ENCODE measurements around the gene TMEM40.

DNA sequence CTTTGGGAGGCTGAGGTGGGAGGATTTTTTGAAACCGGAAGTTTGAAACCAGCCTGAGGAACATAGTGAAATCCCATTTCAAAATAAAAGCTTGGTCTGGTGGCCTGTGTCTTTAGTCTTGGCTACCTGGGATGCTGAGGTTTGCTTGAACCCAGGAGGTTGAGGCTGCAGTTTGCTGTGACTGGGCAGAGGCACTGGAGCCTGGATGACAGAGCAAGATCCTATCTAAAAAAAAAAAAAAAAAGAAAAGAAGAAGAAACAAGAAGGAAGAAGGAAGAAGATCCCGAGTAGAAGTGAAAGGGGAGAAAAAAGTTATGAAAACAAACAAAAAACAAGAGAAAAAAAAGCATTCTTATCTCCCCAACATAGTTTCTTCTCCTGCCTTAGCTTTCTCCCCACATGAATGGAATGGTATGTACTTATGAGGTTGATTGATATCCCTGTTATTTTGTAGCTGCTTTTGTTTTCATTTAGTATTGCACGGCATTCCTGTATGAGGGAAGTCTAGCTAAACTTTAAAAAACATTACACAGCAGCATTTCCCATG lies 42.4 kb downstream of the TMEM40 start:
- no peak for TF ChIP-seq POLR2AphosphoS5 (IDR thresholded peaks at IDR 0.05; ENCODE audit: low read depth, low read length)
- no peak for TF ChIP-seq RFX5 (IDR thresholded peaks at IDR 0.05; ENCODE audit: low read length)
- TF ChIP-seq NRF1 (IDR thresholded peaks at IDR 0.05; ENCODE audit: low read depth, low read length), result no peak
- TF ChIP-seq TAF1 (IDR thresholded peaks at IDR 0.05; ENCODE audit: borderline replicate concordance, low read depth, low read length), result no peak
- no peak for TF ChIP-seq CTCF (IDR thresholded peaks at IDR 0.05)
- TF ChIP-seq, protein P1, sequence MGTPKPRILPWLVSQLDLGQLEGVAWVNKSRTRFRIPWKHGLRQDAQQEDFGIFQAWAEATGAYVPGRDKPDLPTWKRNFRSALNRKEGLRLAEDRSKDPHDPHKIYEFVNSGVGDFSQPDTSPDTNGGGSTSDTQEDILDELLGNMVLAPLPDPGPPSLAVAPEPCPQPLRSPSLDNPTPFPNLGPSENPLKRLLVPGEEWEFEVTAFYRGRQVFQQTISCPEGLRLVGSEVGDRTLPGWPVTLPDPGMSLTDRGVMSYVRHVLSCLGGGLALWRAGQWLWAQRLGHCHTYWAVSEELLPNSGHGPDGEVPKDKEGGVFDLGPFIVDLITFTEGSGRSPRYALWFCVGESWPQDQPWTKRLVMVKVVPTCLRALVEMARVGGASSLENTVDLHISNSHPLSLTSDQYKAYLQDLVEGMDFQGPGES (IDR thresholded peaks at IDR 0.05; ENCODE audit: low read depth, low read length), result no peak
- no peak for TF ChIP-seq RAD21 (IDR thresholded peaks at IDR 0.05; ENCODE audit: low read length)
- TF ChIP-seq USF2 (IDR thresholded peaks at IDR 0.05; ENCODE audit: borderline replicate concordance, low read depth, low read length), result no peak
- no peak for TF ChIP-seq REST (IDR thresholded peaks at IDR 0.05; ENCODE audit: low read depth, low read length)
- no peak for TF ChIP-seq NFIC (IDR thresholded peaks at IDR 0.05; ENCODE audit: borderline replicate concordance)
- no peak for TF ChIP-seq EZH2phosphoT487 (IDR thresholded peaks at IDR 0.05; ENCODE audit: borderline replicate concordance, low read depth)
- no peak for TF ChIP-seq TEAD4 (IDR thresholded peaks at IDR 0.05; ENCODE audit: borderline replicate concordance, insufficient read depth)

Measured in SK-N-SH (cell line).